ENCODE results near the gene HSD17B4. TPM values are rescaled to one million over a fixed set of nuclear protein-coding genes. Genes with fewer than 3 reads are reported as not detected.

HSD17B4 gene
- total RNA-seq, 1 experiment from 2014 or later, result 269 TPM

DNA sequence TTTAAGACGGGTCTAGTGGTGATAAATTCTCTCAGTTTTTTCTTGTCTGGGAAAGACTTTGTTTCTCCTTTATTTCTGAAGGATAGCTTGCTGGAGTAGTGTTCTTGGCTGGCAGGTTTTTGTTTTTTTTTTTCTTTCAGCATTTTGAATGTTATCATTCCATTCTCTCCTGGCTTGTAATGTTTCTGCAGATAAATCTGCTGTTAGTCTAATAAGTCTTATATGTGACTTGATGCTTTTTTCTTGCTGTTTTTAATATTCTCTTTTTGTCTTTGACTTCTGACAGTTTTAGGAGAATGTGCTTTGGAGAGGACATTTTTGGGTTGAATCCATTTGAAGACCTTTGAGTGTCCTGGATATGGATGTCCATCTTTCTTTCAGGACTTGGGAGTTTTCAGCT, 16.0 kb downstream of the HSD17B4 start:
- no CpG with 5 or more reads among the region's 1 CpG for WGBS (ENCODE audit: extremely low coverage, insufficient read length, low lambda C conversion rate)
- Histone ChIP-seq H3K23ac (ENCODE audit: insufficient read length, low read depth, low read length) (no peak overlapping the region), H2AFZ (ENCODE audit: low read length) (no peak overlapping the region), H3K27me3 (ENCODE audit: insufficient read depth, low read length) (no peaks in the 10 kb centered on the region), H2BK120ac (ENCODE audit: low read depth, low read length, poor library complexity, severe bottlenecking) (no peak overlapping the region), H3K79me1 (ENCODE audit: insufficient read depth, low read depth, low read length, poor library complexity, severe bottlenecking) (no peaks in the 10 kb centered on the region), H4K8ac (replicated peaks; ENCODE audit: insufficient read length, low read depth, low read length) (no peak overlapping the region), H3K4me2 (ENCODE audit: insufficient read depth, insufficient read length, low read length) (no peak overlapping the region), H2BK12ac (ENCODE audit: insufficient read length, low read depth, low read length) (no peak overlapping the region), H2BK5ac (ENCODE audit: insufficient read length, low read length) (no peak overlapping the region), H3K27ac (ENCODE audit: insufficient read length, low read depth, low read length) (no peak overlapping the region), H3K23me2 (ENCODE audit: insufficient read length, low read depth, low read length, poor library complexity, severe bottlenecking) (no peaks in the 10 kb centered on the region), H3K79me2 (ENCODE audit: insufficient read depth, low read length) (peaks cover 9% of the 10 kb centered on the region; the same call in 1 of the 2 replicates), H2AK5ac (ENCODE audit: insufficient read length, low read length) (no peak overlapping the region), H3K18ac (ENCODE audit: insufficient read length, low read depth, low read length) (no peak overlapping the region), H3K9ac (ENCODE audit: extremely low read depth, insufficient read length, low read length) (no peak overlapping the region), H3K9me3 (ENCODE audit: control insufficient read depth, low read depth, low read length) (no peaks in the 10 kb centered on the region), H3K4ac (ENCODE audit: low read depth, low read length) (no peak overlapping the region), H2BK20ac (ENCODE audit: low read depth, low read length, poor library complexity, severe bottlenecking) (no peak overlapping the region), H2BK15ac (ENCODE audit: low read depth, low read length) (no peak overlapping the region), H4K5ac (ENCODE audit: insufficient read length, low read depth, low read length) (no peak overlapping the region), H3T11ph (ENCODE audit: low read length) (no peak overlapping the region), H4K91ac (ENCODE audit: insufficient read length, low read depth, low read length) (no peak overlapping the region), H4K20me1 (ENCODE audit: control insufficient read depth, insufficient read depth, insufficient read length) (no peaks in the 10 kb centered on the region), H3K14ac (ENCODE audit: insufficient read depth, low read length) (no peak overlapping the region), H3K4me1 (ENCODE audit: insufficient read depth, low read length) (peaks cover 6% of the 10 kb centered on the region), H3K56ac (ENCODE audit: insufficient read length, low read depth, low read length) (no peak overlapping the region)
- Mint-ChIP-seq H3K27ac (no peak overlapping the region), H3K36me3 (ENCODE audit: insufficient read depth in 1 of 3, low read depth in 3 of 3) (peaks cover 46 to 66% (median 65%) of the 10 kb centered on the region in 3 experiments), H3K9me3 (peaks cover 27 to 45% of the 10 kb centered on the region in 2 experiments), H3K27me3 (ENCODE audit: low read depth) (peaks cover 4% of the 10 kb centered on the region; the same call in 1 of the 2 replicates), H3K4me3 (no peak overlapping the region), H3K4me1 (peaks cover 35 to 44% of the 10 kb centered on the region in 2 experiments)
- TF ChIP-seq, protein P1, sequence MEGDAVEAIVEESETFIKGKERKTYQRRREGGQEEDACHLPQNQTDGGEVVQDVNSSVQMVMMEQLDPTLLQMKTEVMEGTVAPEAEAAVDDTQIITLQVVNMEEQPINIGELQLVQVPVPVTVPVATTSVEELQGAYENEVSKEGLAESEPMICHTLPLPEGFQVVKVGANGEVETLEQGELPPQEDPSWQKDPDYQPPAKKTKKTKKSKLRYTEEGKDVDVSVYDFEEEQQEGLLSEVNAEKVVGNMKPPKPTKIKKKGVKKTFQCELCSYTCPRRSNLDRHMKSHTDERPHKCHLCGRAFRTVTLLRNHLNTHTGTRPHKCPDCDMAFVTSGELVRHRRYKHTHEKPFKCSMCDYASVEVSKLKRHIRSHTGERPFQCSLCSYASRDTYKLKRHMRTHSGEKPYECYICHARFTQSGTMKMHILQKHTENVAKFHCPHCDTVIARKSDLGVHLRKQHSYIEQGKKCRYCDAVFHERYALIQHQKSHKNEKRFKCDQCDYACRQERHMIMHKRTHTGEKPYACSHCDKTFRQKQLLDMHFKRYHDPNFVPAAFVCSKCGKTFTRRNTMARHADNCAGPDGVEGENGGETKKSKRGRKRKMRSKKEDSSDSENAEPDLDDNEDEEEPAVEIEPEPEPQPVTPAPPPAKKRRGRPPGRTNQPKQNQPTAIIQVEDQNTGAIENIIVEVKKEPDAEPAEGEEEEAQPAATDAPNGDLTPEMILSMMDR (conservative IDR thresholded peaks at IDR 0.05), result no peak
- no peak for DNase-seq

Data from H9 (cell line).